GM12872 (cell line): ENCODE data around the gene ADAM30.

Experiments used
- TF ChIP-seq, protein P1 (sequence below): IDR thresholded peaks from 3 replicates; pipeline ENCODE4 v1.5.1; 2011; ENCODE audit warnings: low read depth, mild to moderate bottlenecking, low read length, moderate library complexity; ENCODE audit not compliant: insufficient read depth

The ADAM30 gene

DNA sequence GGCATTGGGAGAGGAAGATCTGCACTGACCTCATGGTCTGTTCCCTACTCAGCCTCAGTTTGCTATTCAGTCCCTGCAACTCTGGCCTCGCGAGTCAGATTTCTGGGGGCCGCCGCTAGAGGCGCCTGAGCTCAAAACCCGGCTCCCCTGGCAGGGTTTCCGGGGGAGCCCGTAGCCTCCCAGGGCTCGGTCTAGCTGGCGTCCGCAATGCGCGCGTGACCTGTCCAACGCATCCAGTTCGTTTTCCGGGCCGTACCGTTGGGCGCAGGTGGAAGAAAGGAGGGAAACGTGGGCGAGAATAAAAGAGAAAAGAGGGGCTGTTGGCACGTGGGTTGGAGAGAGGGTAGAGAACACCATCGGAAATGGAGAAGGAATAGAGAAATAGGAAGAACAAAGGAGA is at the start of gene ADAM30:
TSS of gene ADAM30 (minus strand) at position 213 of the 400 bp plus-strand sequence. CDS start at position 34, 179 bp downstream.
- TF ChIP-seq, protein P1, sequence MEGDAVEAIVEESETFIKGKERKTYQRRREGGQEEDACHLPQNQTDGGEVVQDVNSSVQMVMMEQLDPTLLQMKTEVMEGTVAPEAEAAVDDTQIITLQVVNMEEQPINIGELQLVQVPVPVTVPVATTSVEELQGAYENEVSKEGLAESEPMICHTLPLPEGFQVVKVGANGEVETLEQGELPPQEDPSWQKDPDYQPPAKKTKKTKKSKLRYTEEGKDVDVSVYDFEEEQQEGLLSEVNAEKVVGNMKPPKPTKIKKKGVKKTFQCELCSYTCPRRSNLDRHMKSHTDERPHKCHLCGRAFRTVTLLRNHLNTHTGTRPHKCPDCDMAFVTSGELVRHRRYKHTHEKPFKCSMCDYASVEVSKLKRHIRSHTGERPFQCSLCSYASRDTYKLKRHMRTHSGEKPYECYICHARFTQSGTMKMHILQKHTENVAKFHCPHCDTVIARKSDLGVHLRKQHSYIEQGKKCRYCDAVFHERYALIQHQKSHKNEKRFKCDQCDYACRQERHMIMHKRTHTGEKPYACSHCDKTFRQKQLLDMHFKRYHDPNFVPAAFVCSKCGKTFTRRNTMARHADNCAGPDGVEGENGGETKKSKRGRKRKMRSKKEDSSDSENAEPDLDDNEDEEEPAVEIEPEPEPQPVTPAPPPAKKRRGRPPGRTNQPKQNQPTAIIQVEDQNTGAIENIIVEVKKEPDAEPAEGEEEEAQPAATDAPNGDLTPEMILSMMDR = no peak

DNA sequence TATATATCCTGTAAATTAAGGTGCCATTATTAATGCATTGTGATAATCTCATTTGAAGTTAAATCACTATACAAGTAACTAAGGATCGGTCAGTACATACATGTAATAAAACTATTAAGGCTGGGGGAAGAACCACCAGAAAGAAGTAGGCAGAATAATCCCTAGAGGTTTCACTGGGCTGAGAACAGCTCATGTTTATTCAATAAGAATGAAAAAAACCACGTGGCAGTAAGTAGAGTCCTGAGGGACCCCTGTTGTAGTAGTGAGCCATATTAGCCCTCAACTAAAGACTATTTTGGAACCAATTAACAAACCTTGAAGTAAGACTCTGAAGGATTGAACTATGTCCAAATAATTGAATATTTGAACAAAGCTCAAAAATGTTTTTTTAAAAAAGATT is 46.9 kb upstream of the ADAM30 start:
- TF ChIP-seq, protein P1 = no peak

DNA sequence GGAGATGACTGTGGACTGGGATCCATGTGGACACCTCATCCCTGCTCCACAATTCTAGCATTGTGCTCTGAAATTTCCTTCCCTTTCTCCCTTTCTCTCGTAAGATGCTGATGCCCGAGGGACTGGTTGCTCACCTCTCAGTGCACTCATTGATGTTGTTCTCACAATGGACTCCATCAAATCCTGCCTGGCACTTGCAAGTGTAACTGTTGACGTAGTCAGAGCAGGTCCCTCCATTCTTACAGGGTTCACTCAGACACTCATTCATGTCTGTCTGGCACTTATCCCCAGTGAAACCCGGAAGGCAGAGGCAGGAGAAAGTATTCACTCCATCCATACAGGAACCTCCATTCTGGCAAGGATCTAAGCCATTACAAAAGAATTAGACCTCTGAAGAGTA is 45.1 kb upstream of the ADAM30 start:
- TF ChIP-seq, protein P1 = no peak

DNA sequence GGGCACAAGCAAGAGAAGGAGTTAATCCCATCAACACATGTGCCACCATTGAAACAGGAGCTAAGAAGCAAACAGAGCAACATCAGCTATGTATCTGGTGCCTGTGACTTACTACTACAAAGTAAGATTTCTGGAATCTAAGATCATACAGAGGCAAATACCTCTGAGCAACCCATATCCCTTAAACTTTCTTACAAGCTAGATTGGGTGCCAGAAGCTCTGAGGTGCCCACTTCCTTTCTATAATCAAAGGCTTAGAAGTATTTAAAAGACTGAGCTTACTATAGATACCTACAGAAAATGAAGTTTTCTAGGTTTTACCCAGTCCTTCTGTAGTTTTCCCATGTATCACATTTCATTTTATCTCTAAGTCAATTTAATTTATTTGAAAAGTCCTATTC is 44.4 kb upstream of the ADAM30 start:
- TF ChIP-seq, protein P1 = no peak

DNA sequence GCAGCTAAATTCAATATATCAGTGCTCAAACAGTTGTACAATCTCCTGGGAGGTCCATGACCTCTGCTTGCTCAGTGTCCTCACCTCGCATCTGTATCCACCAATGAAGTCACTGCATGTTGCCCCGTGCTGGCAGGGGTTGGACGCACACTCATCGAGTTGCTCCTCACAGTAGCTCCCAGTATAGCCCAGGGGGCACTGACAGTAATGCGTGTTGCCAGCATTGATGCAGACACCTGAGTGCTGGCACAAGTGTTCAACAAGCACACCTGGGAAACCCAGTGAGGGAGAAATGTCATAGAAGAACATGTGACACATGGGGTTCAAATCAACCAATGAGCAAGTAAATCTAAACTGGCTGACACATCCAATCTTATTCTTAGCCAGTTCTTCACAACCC is 40.9 kb upstream of the ADAM30 start:
- TF ChIP-seq, protein P1 = no peak

DNA sequence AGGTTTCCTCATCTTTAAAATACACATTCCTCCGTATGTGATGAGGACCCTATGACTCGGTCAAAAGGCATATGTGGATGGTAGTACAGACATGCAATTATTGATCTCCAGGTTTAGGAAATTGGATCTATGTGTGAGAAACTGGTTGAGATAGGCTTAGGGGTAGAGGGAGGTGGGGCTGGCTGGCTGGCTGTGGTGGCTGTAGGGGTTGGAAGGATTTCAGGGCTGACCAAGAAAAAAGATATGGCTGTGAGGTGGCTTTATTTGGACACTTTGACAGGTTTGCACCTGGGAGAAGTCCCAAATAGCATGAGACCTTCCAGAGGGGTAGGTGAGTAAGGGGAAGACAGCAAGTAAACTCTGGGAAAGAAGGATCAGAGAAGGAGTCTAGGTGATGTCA is 39.6 kb upstream of the ADAM30 start:
- TF ChIP-seq, protein P1 = no peak

DNA sequence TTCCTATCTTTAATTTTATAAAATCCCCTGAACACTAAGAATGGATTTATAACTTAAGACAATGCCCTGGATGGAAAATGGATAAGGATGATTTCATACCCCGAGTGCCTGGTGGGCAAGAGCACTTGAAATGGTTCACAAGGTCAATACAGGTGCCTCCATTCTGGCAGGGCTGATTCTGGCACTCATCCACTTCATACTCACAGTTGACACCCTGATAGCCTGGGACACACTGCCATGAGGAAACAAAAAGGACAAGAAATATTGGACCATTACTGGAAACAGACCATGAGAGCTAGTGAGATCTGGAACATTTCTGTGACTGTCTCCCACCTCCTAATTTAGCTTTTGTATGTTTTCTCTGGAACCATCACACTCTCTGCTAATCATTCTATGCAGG is 39.1 kb upstream of the ADAM30 start:
- TF ChIP-seq, protein P1 = no peak

DNA sequence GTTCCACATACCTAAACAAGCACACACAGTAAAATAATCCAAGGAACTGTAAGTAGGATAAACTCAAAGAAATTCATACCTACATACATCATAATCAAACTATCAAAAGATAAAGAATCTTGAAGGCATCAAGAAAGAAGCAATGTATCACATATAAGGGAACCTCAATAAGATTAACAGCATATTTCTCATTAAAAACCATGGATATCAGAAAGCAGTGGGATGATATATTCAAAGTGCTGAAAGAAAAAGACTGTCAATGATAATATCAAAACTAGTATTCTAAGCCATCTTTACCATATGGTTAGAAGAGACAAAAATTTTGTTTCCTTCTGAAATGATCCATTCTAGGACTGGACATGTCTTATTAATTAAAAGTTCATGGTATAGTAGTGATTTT is 37.1 kb upstream of the ADAM30 start:
- TF ChIP-seq, protein P1 = no peak
